H9 (cell line): ENCODE results near the gene NME8. TPM values are rescaled to one million over a fixed set of nuclear protein-coding genes. Genes with fewer than 3 reads are reported as not detected.

Source experiments
- DNase-seq: peaks from one replicate; pipeline ENCODE4 v3.0.0-alpha.2; 2017
- H2AFZ ChIP-seq: one replicate; pipeline ENCODE4 v1.6.1; 2013; ENCODE audit warnings: mild to moderate bottlenecking, low read length, control low read depth, moderate library complexity
- H2AK5ac ChIP-seq: 2 replicates; pipeline ENCODE4 v1.6.1; 2013; ENCODE audit warnings: low read length, control low read depth, mixed read lengths; ENCODE audit not compliant: insufficient read length
- H2BK120ac ChIP-seq: one replicate; pipeline ENCODE4 v1.6.1; 2013; ENCODE audit warnings: low read depth, mild to moderate bottlenecking, low read length, control low read depth, inconsistent platforms; ENCODE audit not compliant: poor library complexity, severe bottlenecking
- H2BK12ac ChIP-seq: 2 replicates; pipeline ENCODE4 v1.6.1; 2013; ENCODE audit warnings: low read length, control low read depth, mixed read lengths, low read depth; ENCODE audit not compliant: insufficient read length
- H2BK15ac ChIP-seq: 2 replicates; pipeline ENCODE4 v1.6.1; 2013; ENCODE audit warnings: low read depth, low read length, control low read depth
- H2BK20ac ChIP-seq: one replicate; pipeline ENCODE4 v1.6.1; 2013; ENCODE audit warnings: low read depth, mild to moderate bottlenecking, low read length, control low read depth, inconsistent platforms; ENCODE audit not compliant: poor library complexity, severe bottlenecking
- H2BK5ac ChIP-seq: 2 replicates; pipeline ENCODE4 v1.6.1; 2013; ENCODE audit warnings: low read length, control low read depth, mixed read lengths; ENCODE audit not compliant: insufficient read length
- H3K14ac ChIP-seq: 2 replicates; pipeline ENCODE4 v1.6.1; 2013; ENCODE audit warnings: low read length, control low read depth; ENCODE audit not compliant: insufficient read depth
- H3K18ac ChIP-seq: 2 replicates; pipeline ENCODE4 v1.6.1; 2013; ENCODE audit warnings: low read depth, mild to moderate bottlenecking, mixed read lengths, low read length, control low read depth; ENCODE audit not compliant: insufficient read length
- H3K23ac ChIP-seq: 2 replicates; pipeline ENCODE4 v1.6.1; 2013; ENCODE audit warnings: low read length, control low read depth, mixed read lengths, low read depth; ENCODE audit not compliant: insufficient read length
- H3K23me2 ChIP-seq: 2 replicates; pipeline ENCODE4 v1.6.1; 2013; ENCODE audit warnings: low read depth, mild to moderate bottlenecking, mixed read lengths, low read length, control low read depth; ENCODE audit not compliant: insufficient read length, poor library complexity, severe bottlenecking
- H3K27ac ChIP-seq: 2 replicates; pipeline ENCODE4 v1.5.1; 2013; ENCODE audit warnings: low read length, control low read depth, mixed read lengths, low read depth; ENCODE audit not compliant: insufficient read length
- H3K27me3 ChIP-seq: 2 replicates; pipeline ENCODE4 v1.6.1; 2013; ENCODE audit warnings: low read length, control low read depth, inconsistent platforms; ENCODE audit not compliant: insufficient read depth
- H3K4ac ChIP-seq: 2 replicates; pipeline ENCODE4 v1.6.1; 2013; ENCODE audit warnings: low read depth, mild to moderate bottlenecking, control low read depth, inconsistent platforms, low read length, moderate library complexity
- H3K4me1 ChIP-seq: 2 replicates; pipeline ENCODE4 v1.6.1; 2013; ENCODE audit warnings: low read length, control low read depth, inconsistent platforms; ENCODE audit not compliant: insufficient read depth
- H3K4me2 ChIP-seq: 2 replicates; pipeline ENCODE4 v1.6.1; 2013; ENCODE audit warnings: low read length, control low read depth, mixed read lengths; ENCODE audit not compliant: insufficient read length, insufficient read depth
- H3K56ac ChIP-seq: 2 replicates; pipeline ENCODE4 v1.6.1; 2013; ENCODE audit warnings: low read depth, mild to moderate bottlenecking, mixed read lengths, low read length, control low read depth; ENCODE audit not compliant: insufficient read length
- H3K79me1 ChIP-seq: 2 replicates; pipeline ENCODE4 v1.6.1; 2013; ENCODE audit warnings: low read depth, mild to moderate bottlenecking, moderate library complexity, low read length, control low read depth, inconsistent platforms; ENCODE audit not compliant: insufficient read depth, poor library complexity, severe bottlenecking
- H3K79me2 ChIP-seq: 2 replicates; pipeline ENCODE4 v1.6.1; 2013; ENCODE audit warnings: low read length, control low read depth, inconsistent platforms; ENCODE audit not compliant: insufficient read depth
- H3K9ac ChIP-seq: 2 replicates; pipeline ENCODE4 v1.6.1; 2013; ENCODE audit warnings: low read length, control low read depth, mixed read lengths; ENCODE audit not compliant: insufficient read length; ENCODE audit errors: extremely low read depth
- H3K9me3 ChIP-seq: one replicate; pipeline ENCODE4 v1.6.1; 2013; ENCODE audit warnings: low read depth, low read length, inconsistent platforms; ENCODE audit not compliant: control insufficient read depth
- H3T11ph ChIP-seq: one replicate; pipeline ENCODE4 v1.6.1; 2013; ENCODE audit warnings: mild to moderate bottlenecking, low read length, control low read depth, inconsistent platforms
- H4K20me1 ChIP-seq: one replicate; pipeline ENCODE4 v1.6.1; 2013; ENCODE audit not compliant: control insufficient read depth, insufficient read length, insufficient read depth
- H4K5ac ChIP-seq: 2 replicates; pipeline ENCODE4 v1.6.1; 2013; ENCODE audit warnings: low read depth, mild to moderate bottlenecking, mixed read lengths, low read length, control low read depth; ENCODE audit not compliant: insufficient read length
- H4K8ac ChIP-seq: replicated peaks from 2 replicates; pipeline ENCODE4 v1.6.1; 2013; ENCODE audit warnings: low read length, control low read depth, mixed read lengths, low read depth; ENCODE audit not compliant: insufficient read length
- H4K91ac ChIP-seq: 2 replicates; pipeline ENCODE4 v1.6.1; 2013; ENCODE audit warnings: low read depth, mild to moderate bottlenecking, moderate library complexity, mixed read lengths, low read length, control low read depth; ENCODE audit not compliant: insufficient read length
- H3K27ac Mint-ChIP-seq, 3 experiments: 2 replicates in 2 of 3; 3 replicates in 1 of 3; pipeline ENCODE4 v1.8.0; 2020 to 2021; ENCODE audit warnings: mixed read lengths in 3 of 3, mild to moderate bottlenecking in 1 of 3, moderate library complexity in 1 of 3
- H3K27me3 Mint-ChIP-seq: 2 replicates; pipeline ENCODE4 v1.8.0; 2021; ENCODE audit warnings: low read depth, mild to moderate bottlenecking, moderate library complexity, mixed read lengths
- H3K36me3 Mint-ChIP-seq, 3 experiments: 2 replicates in 2 of 3; 3 replicates in 1 of 3; pipeline ENCODE4 v1.8.0; 2020 to 2021; ENCODE audit warnings: low read depth in 3 of 3, mixed read lengths in 3 of 3; ENCODE audit not compliant: insufficient read depth in 1 of 3
- H3K4me1 Mint-ChIP-seq, 2 experiments: 2 replicates each; pipeline ENCODE4 v1.8.0; 2020; ENCODE audit warnings: mixed read lengths in 2 of 2
- H3K4me3 Mint-ChIP-seq, 2 experiments: 2 replicates in 1 of 2; 3 replicates in 1 of 2; pipeline ENCODE4 v1.8.0; 2020 to 2021; ENCODE audit warnings: mild to moderate bottlenecking in 2 of 2, mixed read lengths in 2 of 2, moderate library complexity in 1 of 2
- H3K9me3 Mint-ChIP-seq, 2 experiments: 2 replicates in 1 of 2; 3 replicates in 1 of 2; pipeline ENCODE4 v1.8.0; 2020; ENCODE audit warnings: mild to moderate bottlenecking in 2 of 2, mixed read lengths in 2 of 2, moderate library complexity in 1 of 2
- WGBS: extraction: QIAGEN DNeasy Blood & Tissue Kit; methylation state at CpG from one replicate; pipeline ENCODE4 v1.1.7; 2013; ENCODE audit warnings: missing lambda C conversion rate, low lambda C conversion rate, mixed read lengths; ENCODE audit not compliant: insufficient read length; ENCODE audit errors: extremely low coverage; 5-methylcytosine and 5-hydroxymethylcytosine counted together
- total RNA-seq: library from RNA; stranded (reverse); gene quantifications from 2 replicates; pipeline ENCODE4 v1.2.1, GENCODE V29; 2021
- TF ChIP-seq, protein P1 (sequence below): fragments of 200-600 bp; sonication (generic); conservative IDR thresholded peaks from 3 replicates; pipeline ENCODE4 v1.8.0; 2021; ENCODE audit warnings: antibody characterized with exemption, mild to moderate bottlenecking

The NME8 gene
- total RNA-seq, 1 experiment from 2014 or later = 0.33 TPM

- TF ChIP-seq, protein P1, sequence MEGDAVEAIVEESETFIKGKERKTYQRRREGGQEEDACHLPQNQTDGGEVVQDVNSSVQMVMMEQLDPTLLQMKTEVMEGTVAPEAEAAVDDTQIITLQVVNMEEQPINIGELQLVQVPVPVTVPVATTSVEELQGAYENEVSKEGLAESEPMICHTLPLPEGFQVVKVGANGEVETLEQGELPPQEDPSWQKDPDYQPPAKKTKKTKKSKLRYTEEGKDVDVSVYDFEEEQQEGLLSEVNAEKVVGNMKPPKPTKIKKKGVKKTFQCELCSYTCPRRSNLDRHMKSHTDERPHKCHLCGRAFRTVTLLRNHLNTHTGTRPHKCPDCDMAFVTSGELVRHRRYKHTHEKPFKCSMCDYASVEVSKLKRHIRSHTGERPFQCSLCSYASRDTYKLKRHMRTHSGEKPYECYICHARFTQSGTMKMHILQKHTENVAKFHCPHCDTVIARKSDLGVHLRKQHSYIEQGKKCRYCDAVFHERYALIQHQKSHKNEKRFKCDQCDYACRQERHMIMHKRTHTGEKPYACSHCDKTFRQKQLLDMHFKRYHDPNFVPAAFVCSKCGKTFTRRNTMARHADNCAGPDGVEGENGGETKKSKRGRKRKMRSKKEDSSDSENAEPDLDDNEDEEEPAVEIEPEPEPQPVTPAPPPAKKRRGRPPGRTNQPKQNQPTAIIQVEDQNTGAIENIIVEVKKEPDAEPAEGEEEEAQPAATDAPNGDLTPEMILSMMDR = no peak
- no peak overlapping the region for H3K4ac ChIP-seq
- no peak overlapping the region for H2AK5ac ChIP-seq
- H3K4me1 Mint-ChIP-seq = peaks cover 8 to 10% of the 10 kb centered on the region in 2 experiments; a peak in 3 of 4 replicates
- no CpG with 5 or more reads among the region's 3 CpGs for WGBS
- H3K4me2 ChIP-seq = no peak overlapping the region
- H3K23me2 ChIP-seq = peaks cover 12% of the 10 kb centered on the region
- no peak overlapping the region for H4K8ac ChIP-seq
- no peak overlapping the region for H3K9ac ChIP-seq
- H2BK120ac ChIP-seq = no peak overlapping the region
- DNase-seq = no peak
- H3K14ac ChIP-seq = no peak overlapping the region
- H3K27me3 ChIP-seq = no peaks in the 10 kb centered on the region
- H2BK5ac ChIP-seq = no peak overlapping the region
- no peaks in the 10 kb centered on the region for H3K9me3 ChIP-seq
- H3K18ac ChIP-seq = no peak overlapping the region
- H2BK15ac ChIP-seq = no peak overlapping the region
- no peak overlapping the region for H3K23ac ChIP-seq
- H3K9me3 Mint-ChIP-seq = peaks cover 6 to 10% of the 10 kb centered on the region in 2 experiments; a peak in 4 of 5 replicates
- no peaks in the 10 kb centered on the region for H3K4me1 ChIP-seq
- no peak overlapping the region for H2BK12ac ChIP-seq
- H3K27ac Mint-ChIP-seq = no peak overlapping the region
- no peaks in the 10 kb centered on the region for H4K20me1 ChIP-seq
- H3K27me3 Mint-ChIP-seq = peaks cover 18% of the 10 kb centered on the region
- H3K36me3 Mint-ChIP-seq = peaks cover 2 to 7% (median 4%) of the 10 kb centered on the region in 3 experiments; a peak in 5 of 7 replicates
- no peak overlapping the region for H4K91ac ChIP-seq
- no peaks in the 10 kb centered on the region for H3K79me2 ChIP-seq
- no peak overlapping the region for H4K5ac ChIP-seq
- H2AFZ ChIP-seq = no peak overlapping the region
- no peak overlapping the region for H3K27ac ChIP-seq
- H3T11ph ChIP-seq = no peak overlapping the region
- H3K56ac ChIP-seq = no peak overlapping the region
- H2BK20ac ChIP-seq = no peak overlapping the region
- H3K4me3 Mint-ChIP-seq = no peak overlapping the region
- no peaks in the 10 kb centered on the region for H3K79me1 ChIP-seq
Measured at GRCh38 chr7:37924491-37925041, 76.2 kb downstream of the NME8 start.
